Natural killer cell (primary cell): ENCODE data around the gene RBMS3. TPM values are rescaled to one million over a fixed set of nuclear protein-coding genes. Genes with fewer than 3 reads are reported as not detected.

ENCODE experiments used
- ATAC-seq, 3 donors: fragments of 150-1000 bp in 2 of 3; fragments of 200-7000 bp in 1 of 3; cut with Tn5 transposase; 1 replicate in 1 of 3; 2 replicates in 2 of 3; pipeline ENCODE4 v1.10.0; 2021; ENCODE audit warnings: mild to moderate bottlenecking in 2 of 3, moderate library complexity in 2 of 3
- DNase-seq, 2 donors: peaks; one replicate each; pipeline versions ENCODE4 v3.0.0 to v3.0.0-alpha.2; 2013 to 2021; ENCODE audit warnings: mixed read lengths in 1 of 2
- H3K27ac ChIP-seq: one replicate; pipeline ENCODE4 v1.5.1; 2013; ENCODE audit warnings: mild to moderate bottlenecking, low read length
- H3K27me3 ChIP-seq: one replicate; pipeline ENCODE4 v1.6.1; 2013; ENCODE audit warnings: low read length; ENCODE audit not compliant: control insufficient read depth, insufficient read depth
- H3K36me3 ChIP-seq: one replicate; pipeline ENCODE4 v1.6.1; 2013; ENCODE audit warnings: low read length; ENCODE audit not compliant: control insufficient read depth, insufficient read depth
- H3K4me1 ChIP-seq: one replicate; pipeline ENCODE4 v1.6.1; 2013; ENCODE audit warnings: low read length; ENCODE audit not compliant: control insufficient read depth, insufficient read depth
- H3K4me3 ChIP-seq: one replicate; pipeline ENCODE4 v1.5.1; 2013; ENCODE audit warnings: low read length
- H3K9me3 ChIP-seq: one replicate; pipeline ENCODE4 v1.6.1; 2013; ENCODE audit warnings: low read length; ENCODE audit not compliant: control insufficient read depth, insufficient read depth
- H3K27ac Mint-ChIP-seq, 2 donors: one replicate each; pipeline ENCODE4 v1.8.0; 2022; ENCODE audit warnings: mild to moderate bottlenecking in 2 of 2, mixed read lengths in 2 of 2, moderate library complexity in 1 of 2
- H3K27me3 Mint-ChIP-seq, 2 donors: one replicate each; pipeline ENCODE4 v1.8.0; 2022; ENCODE audit warnings: low read depth in 2 of 2, mixed read lengths in 2 of 2
- H3K36me3 Mint-ChIP-seq: one replicate; pipeline ENCODE4 v1.8.0; 2022; ENCODE audit warnings: mixed read lengths
- H3K4me1 Mint-ChIP-seq, 2 donors: one replicate each; pipeline ENCODE4 v1.8.0; 2022; ENCODE audit warnings: mixed read lengths in 2 of 2
- H3K4me3 Mint-ChIP-seq: one replicate; pipeline ENCODE4 v1.8.0; 2022; ENCODE audit warnings: mild to moderate bottlenecking, moderate library complexity, mixed read lengths
- H3K9me3 Mint-ChIP-seq, 2 donors: one replicate each; pipeline ENCODE4 v1.8.0; 2022; ENCODE audit warnings: mixed read lengths in 2 of 2
- CTCF ChIP-seq: fragments of 200-600 bp; IDR thresholded peaks from one replicate; pipeline ENCODE4 v1.8.0; 2022; ENCODE audit warnings: antibody characterized with exemption
- WGBS: methylation state at CpG from one replicate; pipeline ENCODE4 v1.1.7; 2013; ENCODE audit warnings: missing lambda C conversion rate; ENCODE audit not compliant: insufficient coverage; 5-methylcytosine and 5-hydroxymethylcytosine counted together
- intact Hi-C: fragments of 100-400 bp; cut with micrococcal nuclease; formaldehyde crosslinking; loops from one replicate; pipeline ENCODE4 v1.14.2; 2022
- total RNA-seq, 4 donors: library from RNA; stranded (reverse); fragments of 120-200 nt in 1 of 4; gene quantifications; one replicate each; pipeline versions ENCODE4 v1.2.3 to v1.2.4, GENCODE V29; 2013 to 2022

The RBMS3 gene
- total RNA-seq, 3 donors from 2014 or later (not counting 1 experiment from before 2014, with no cell fraction given) = 0.16 TPM; not detected in 2

DNA sequence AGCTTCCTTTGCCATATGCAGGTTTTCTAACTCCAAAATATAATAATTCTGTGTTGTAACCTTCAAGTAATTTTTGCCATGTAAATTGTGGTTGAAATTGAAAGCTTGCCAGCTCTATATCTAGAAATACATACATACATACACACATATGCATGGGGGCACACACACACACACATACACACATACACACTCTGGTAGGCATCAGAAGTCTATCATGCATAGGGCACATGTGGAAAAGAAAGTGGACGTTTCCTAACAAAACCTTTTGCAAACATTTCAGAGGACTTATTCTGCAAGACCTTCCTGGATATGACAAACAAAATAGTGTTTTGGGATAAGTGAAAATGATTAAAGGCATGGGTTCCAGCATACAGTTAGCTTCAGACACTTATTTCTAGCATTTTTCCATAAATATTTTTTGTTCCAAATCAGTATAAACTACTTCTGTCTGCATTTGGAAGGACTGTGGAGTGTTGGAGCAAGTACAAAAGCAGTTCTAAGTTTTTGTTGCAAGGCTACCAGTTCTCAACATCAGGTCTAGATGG, 578.9 kb downstream of the RBMS3 start:
- Histone ChIP-seq H3K27me3 (no peaks in the 10 kb centered on the region), H3K27ac (no peak overlapping the region), H3K36me3 (no peaks in the 10 kb centered on the region), H3K4me3 (no peak overlapping the region), H3K4me1 (no peaks in the 10 kb centered on the region), H3K9me3 (no peaks in the 10 kb centered on the region)
- ATAC-seq (no peak), DNase-seq (no peak)
- no peak overlapping the region for H3K4me3 Mint-ChIP-seq
- H3K27me3 Mint-ChIP-seq = no peaks in the 10 kb centered on the region
- H3K4me1 Mint-ChIP-seq = no peaks in the 10 kb centered on the region
- 100% methylated on average over 1 of the region's 1 CpG for WGBS
- intact Hi-C loops = no loop called here
- peaks cover 2 to 6% of the 10 kb centered on the region in 2 donors for H3K9me3 Mint-ChIP-seq
- H3K36me3 Mint-ChIP-seq = no peaks in the 10 kb centered on the region
- H3K27ac Mint-ChIP-seq = no peak overlapping the region
- TF ChIP-seq CTCF = no peak

DNA sequence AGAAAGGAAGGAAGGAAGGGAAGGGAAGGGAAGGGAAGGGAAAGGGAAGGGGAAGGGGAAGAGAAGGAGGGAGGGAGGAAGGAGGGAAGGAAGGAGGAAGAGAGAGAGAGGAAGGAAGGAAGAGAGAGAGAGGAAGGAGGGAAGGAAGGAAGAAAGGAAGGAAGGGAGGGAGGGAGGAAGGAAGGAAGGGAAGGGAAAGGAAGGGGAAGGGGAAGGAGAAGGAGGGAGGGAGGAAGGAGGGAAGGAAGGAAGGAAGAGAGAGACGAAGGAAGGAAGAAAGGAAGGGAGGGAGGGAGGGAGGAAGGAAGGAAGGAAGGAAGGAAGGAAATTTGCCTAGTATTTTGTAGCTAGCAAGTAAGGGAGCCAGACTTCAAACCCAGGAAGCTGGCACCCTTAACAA, 583.9 kb downstream of the RBMS3 start:
- no peak overlapping the region for H3K4me3 ChIP-seq
- ATAC-seq (no peak), DNase-seq (no peak)
- no peaks in the 10 kb centered on the region for H3K4me1 Mint-ChIP-seq
- no peaks in the 10 kb centered on the region for H3K36me3 Mint-ChIP-seq
- H3K36me3 ChIP-seq = no peaks in the 10 kb centered on the region
- H3K27me3 ChIP-seq = no peaks in the 10 kb centered on the region
- intact Hi-C loops = no loop called here
- no peak overlapping the region for H3K27ac ChIP-seq
- H3K27me3 Mint-ChIP-seq = no peaks in the 10 kb centered on the region
- no peaks in the 10 kb centered on the region for H3K9me3 ChIP-seq
- no peaks in the 10 kb centered on the region for H3K4me1 ChIP-seq
- WGBS = 75% methylated on average over 1 of the region's 1 CpG
- no peak overlapping the region for H3K27ac Mint-ChIP-seq
- H3K4me3 Mint-ChIP-seq = no peak overlapping the region
- H3K9me3 Mint-ChIP-seq = peaks cover 0 to 3% of the 10 kb centered on the region in 2 donors
- no peak for TF ChIP-seq CTCF

- ATAC-seq (no peak), DNase-seq (no peak)
- Histone ChIP-seq H3K36me3 (no peaks in the 10 kb centered on the region), H3K4me3 (no peak overlapping the region), H3K27me3 (no peaks in the 10 kb centered on the region), H3K4me1 (no peaks in the 10 kb centered on the region), H3K9me3 (no peaks in the 10 kb centered on the region), H3K27ac (no peak overlapping the region)
- Mint-ChIP-seq H3K4me3 (no peak overlapping the region), H3K27me3 (no peaks in the 10 kb centered on the region), H3K4me1 (no peaks in the 10 kb centered on the region), H3K9me3 (peaks cover 7% of the 10 kb centered on the region in 2 donors), H3K27ac (no peak overlapping the region), H3K36me3 (no peaks in the 10 kb centered on the region)
- intact Hi-C loops = no loop called here
- WGBS = 79% methylated on average over 6 of the region's 6 CpGs
- TF ChIP-seq CTCF = no peak
Observed at GRCh38 chr3:29868543-29869101, 587.8 kb downstream of the RBMS3 start.

DNA sequence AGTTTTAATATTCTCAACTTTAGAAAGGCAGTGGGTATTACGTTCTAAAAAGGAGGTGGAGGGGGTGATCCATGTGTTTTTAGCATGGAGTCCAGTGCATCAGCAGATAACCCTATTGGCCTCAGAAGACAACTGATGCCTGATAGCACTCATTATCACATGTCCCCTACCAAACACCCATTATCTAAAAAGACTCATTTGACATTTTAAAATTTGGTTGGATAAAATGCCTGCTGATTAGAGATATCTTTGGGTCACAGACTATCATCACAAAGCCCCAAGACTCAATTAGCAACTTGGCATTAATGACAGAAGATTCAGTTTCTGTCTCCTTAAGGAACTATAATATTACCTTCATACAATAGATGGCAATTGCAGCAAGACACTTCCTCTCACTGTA, 589.3 kb downstream of the RBMS3 start:
- no peak for ATAC-seq

More for the DNA sequence above, 589.3 kb downstream of the RBMS3 start:
- intact Hi-C loops = no loop called here
- Mint-ChIP-seq H3K4me1 (no peaks in the 10 kb centered on the region), H3K9me3 (peaks cover 7% of the 10 kb centered on the region in 2 donors), H3K36me3 (no peaks in the 10 kb centered on the region), H3K27ac (no peak overlapping the region), H3K4me3 (no peak overlapping the region), H3K27me3 (no peaks in the 10 kb centered on the region)
- Histone ChIP-seq H3K4me1 (no peaks in the 10 kb centered on the region), H3K9me3 (no peaks in the 10 kb centered on the region), H3K27me3 (no peaks in the 10 kb centered on the region), H3K36me3 (no peaks in the 10 kb centered on the region), H3K27ac (no peak overlapping the region), H3K4me3 (no peak overlapping the region)
- WGBS = no CpG with 5 or more reads among the region's 1 CpG
- no peak for TF ChIP-seq CTCF
- no peak for DNase-seq
